Daoy (cell line): ENCODE data around the gene AHCYL1. TPM values are rescaled to one million over a fixed set of nuclear protein-coding genes. Genes with fewer than 3 reads are reported as not detected.
"Not testable (repeated sequence)": the region's sequence is repeated elsewhere in the genome, so short reads cannot be mapped to it uniquely, and the experiment has no call there.

Source experiments
- DNase-seq: peaks from one replicate; pipeline ENCODE4 v3.0.0-alpha.2; 2015; ENCODE audit warnings: low read depth
- total RNA-seq: library from RNA; depleted of rRNA; stranded (reverse); fragments of >200 nt; shearing (Covaris generic); gene quantifications from 2 replicates; pipeline ENCODE4 v1.2.3, GENCODE V29; 2014; rRNA removed

AHCYL1 gene
- 43.7 and 44.9 TPM in 2 replicates for total RNA-seq

- peak; percentile 100 for DNase-seq
Observed at GRCh38 chr1:109984456-109985246, at the start of gene AHCYL1. AHCYL1 (plus strand) TSS chr1:109984765; CDS start chr1:109985053, 288 bp downstream.

- no peak for DNase-seq
Observed at GRCh38 chr1:109935451-109935900, 49.1 kb upstream of the AHCYL1 start.

GRCh38 chr1:109937738-109938137, 46.8 kb upstream of the AHCYL1 start:
- DNase-seq, result no peak

GRCh38 chr1:109938556-109938955, 46.0 kb upstream of the AHCYL1 start:
- DNase-seq, result no peak

GRCh38 chr1:109942434-109942833, 42.1 kb upstream of the AHCYL1 start:
- no peak for DNase-seq

- no peak for DNase-seq
Observed at GRCh38 chr1:109944541-109944940, 40.0 kb upstream of the AHCYL1 start.

- no peak for DNase-seq
Observed at GRCh38 chr1:109946511-109946910, 38.1 kb upstream of the AHCYL1 start.

- DNase-seq, result no peak
Observed at GRCh38 chr1:109947582-109948284, 36.8 kb upstream of the AHCYL1 start.

- no peak for DNase-seq
Observed at GRCh38 chr1:109948285-109948630, 36.3 kb upstream of the AHCYL1 start.

- no peak for DNase-seq
Observed at GRCh38 chr1:109950038-109950437, 34.5 kb upstream of the AHCYL1 start.

GRCh38 chr1:109950509-109950908, 34.1 kb upstream of the AHCYL1 start:
- DNase-seq, result no peak

- DNase-seq, result not testable (repeated sequence)
Observed at GRCh38 chr1:109951501-109951900, 33.1 kb upstream of the AHCYL1 start.

GRCh38 chr1:109954041-109954512, 30.5 kb upstream of the AHCYL1 start:
- no peak for DNase-seq

- no peak for DNase-seq
Observed at GRCh38 chr1:109959632-109959973, 25.0 kb upstream of the AHCYL1 start.

- DNase-seq, result peak; percentile 73
Observed at GRCh38 chr1:109959974-109960744, 24.4 kb upstream of the AHCYL1 start.

GRCh38 chr1:109960745-109961094, 23.8 kb upstream of the AHCYL1 start:
- DNase-seq, result no peak

- DNase-seq, result peak; percentile 46
Observed at GRCh38 chr1:109963864-109964263, 20.7 kb upstream of the AHCYL1 start.

GRCh38 chr1:109969146-109969829, 15.3 kb upstream of the AHCYL1 start:
- DNase-seq, result peak; percentile 81

- no peak for DNase-seq
Observed at GRCh38 chr1:109969907-109970306, 14.7 kb upstream of the AHCYL1 start.

- no peak for DNase-seq
Observed at GRCh38 chr1:109971559-109971958, 13.0 kb upstream of the AHCYL1 start.

- DNase-seq, result no peak
Observed at GRCh38 chr1:109974191-109974590, 10.4 kb upstream of the AHCYL1 start.

- DNase-seq, result peak; percentile 89
Observed at GRCh38 chr1:109975718-109976117, 8.8 kb upstream of the AHCYL1 start.
